Measurements from ENCODE around the gene SOX10. TPM values are rescaled to one million over a fixed set of nuclear protein-coding genes. Genes with fewer than 3 reads are reported as not detected.

Gene SOX10
- total RNA-seq, 4 donors from 2014 or later = 59.9 to 94.0 (median 84.2) TPM

DNA sequence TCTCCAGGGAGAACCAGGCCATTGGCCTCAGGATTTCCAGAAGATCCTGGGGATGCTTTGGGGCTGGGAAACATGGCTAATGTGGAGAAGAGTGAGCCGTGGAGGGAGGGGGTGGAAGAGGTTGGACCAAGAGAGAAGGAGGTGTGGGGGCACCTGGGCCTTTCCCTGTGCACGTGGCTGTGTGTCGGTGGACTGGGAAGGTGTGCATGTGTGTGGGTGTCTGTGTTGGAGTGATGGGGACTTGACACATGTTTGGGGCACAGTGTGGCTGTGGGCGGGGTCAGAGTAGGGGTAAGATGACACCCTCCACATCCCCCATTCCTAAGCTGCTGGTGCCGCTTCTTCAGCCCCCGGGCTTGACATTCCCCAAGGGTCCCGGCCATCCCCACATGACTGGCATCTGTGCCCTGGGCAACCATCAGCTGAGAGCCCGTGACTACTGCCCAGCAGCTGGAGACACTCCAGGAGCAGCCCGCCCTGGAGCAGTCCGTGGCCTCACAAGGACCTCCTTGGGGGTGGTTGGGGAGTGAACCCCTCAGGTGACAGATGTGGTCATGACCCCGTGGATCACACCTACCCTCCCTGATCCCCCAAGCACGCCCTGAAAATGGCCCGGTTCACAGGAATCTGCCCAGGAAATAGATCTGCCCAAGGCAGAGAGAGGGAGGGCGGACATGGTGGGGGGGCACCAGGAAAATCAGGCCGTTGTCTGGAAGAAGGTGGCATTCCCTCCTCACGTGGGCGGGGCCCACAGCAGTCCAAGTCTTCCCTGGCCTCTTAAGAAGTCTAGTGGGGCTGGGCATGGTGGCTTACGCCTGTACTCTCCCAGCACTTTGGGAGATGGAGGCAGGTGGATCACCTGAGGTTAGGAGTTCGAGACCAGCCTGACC is 34.8 kb upstream of the SOX10 start:
- TF ChIP-seq EP300 (IDR thresholded peaks at IDR 0.05) (peak in 1 of 2 donors; percentile 24), POLR2A (IDR thresholded peaks at IDR 0.05) (no peak)
- TF ChIP-seq, protein P1, sequence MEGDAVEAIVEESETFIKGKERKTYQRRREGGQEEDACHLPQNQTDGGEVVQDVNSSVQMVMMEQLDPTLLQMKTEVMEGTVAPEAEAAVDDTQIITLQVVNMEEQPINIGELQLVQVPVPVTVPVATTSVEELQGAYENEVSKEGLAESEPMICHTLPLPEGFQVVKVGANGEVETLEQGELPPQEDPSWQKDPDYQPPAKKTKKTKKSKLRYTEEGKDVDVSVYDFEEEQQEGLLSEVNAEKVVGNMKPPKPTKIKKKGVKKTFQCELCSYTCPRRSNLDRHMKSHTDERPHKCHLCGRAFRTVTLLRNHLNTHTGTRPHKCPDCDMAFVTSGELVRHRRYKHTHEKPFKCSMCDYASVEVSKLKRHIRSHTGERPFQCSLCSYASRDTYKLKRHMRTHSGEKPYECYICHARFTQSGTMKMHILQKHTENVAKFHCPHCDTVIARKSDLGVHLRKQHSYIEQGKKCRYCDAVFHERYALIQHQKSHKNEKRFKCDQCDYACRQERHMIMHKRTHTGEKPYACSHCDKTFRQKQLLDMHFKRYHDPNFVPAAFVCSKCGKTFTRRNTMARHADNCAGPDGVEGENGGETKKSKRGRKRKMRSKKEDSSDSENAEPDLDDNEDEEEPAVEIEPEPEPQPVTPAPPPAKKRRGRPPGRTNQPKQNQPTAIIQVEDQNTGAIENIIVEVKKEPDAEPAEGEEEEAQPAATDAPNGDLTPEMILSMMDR (IDR thresholded peaks at IDR 0.05) = no peak
- no peaks in the 10 kb centered on the region for H3K36me3 ChIP-seq
- H3K4me1 ChIP-seq = peaks cover 0 to 60% (median 36%) of the 10 kb centered on the region in 4 donors
- no peaks in the 10 kb centered on the region for H3K27me3 ChIP-seq
- H3K27ac ChIP-seq = peak overlapping the region; percentile 85 to 96 (median 90)
- H3K4me3 ChIP-seq = no peak overlapping the region
- no peaks in the 10 kb centered on the region for H3K9me3 ChIP-seq
- WGBS, 2 donors = 49 to 52% methylated on average over 19 of the region's 19 CpGs
- DNase-seq (ENCODE audit: low spot score in 2 of 2) = no peak

DNA sequence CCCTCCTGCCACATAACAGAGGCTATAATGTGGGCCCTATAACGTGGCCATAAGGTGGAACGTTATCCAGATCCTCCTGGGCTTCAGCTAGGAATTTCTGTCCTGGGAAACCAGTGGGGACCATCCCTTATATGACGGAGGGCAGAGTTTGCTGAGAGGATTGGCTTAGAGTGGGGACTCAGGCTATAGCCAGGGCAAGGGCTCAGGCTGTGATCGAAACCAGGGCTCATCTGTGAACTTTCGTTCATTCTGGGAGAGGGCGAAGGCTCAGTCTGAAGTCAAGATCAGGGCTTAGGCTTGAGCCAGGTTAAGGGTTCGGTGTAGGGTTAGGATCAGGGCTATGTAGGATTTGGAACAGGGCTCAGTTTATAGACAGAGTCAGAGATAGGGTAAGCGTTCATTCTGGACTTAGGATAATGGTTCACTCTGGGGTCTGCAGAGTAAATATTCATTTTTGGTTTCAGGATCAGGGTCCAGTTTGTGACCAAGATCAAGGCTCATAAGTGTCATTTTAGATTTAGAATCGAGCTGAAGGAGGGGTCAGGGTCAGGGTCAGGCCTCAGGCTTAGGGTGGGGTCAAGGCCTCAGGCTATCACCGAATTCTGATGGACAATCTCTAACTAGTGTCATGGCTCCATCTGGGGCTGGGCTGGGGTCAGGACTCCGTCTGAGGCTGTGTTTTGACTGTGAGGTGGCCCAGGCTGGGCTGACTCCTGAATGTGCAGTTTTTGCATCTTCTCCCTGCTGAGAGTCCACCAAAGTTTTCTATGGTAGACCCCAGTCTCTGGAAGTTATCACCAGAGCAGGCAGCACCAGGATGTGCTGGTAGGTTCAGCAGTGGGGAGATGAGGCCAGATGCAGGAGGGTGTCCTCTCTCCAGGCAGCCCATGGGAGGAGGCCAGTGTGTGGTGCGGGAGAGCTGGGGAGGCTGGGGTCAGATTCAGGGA is 33.9 kb upstream of the SOX10 start:
- no peak for DNase-seq (ENCODE audit: low spot score in 2 of 2)
- Histone ChIP-seq H3K27ac (peak overlapping the region; percentile 85 to 96 (median 90)), H3K27me3 (no peaks in the 10 kb centered on the region), H3K4me3 (no peak overlapping the region), H3K9me3 (no peaks in the 10 kb centered on the region), H3K36me3 (peaks cover 0 to 3% (median 0%) of the 10 kb centered on the region in 3 donors), H3K4me1 (peaks cover 0 to 59% (median 36%) of the 10 kb centered on the region in 4 donors)
- 49 to 68% methylated on average over 12 of the region's 12 CpGs for WGBS, 2 donors
- TF ChIP-seq POLR2A (IDR thresholded peaks at IDR 0.05) (no peak), EP300 (IDR thresholded peaks at IDR 0.05) (no peak)
- TF ChIP-seq, protein P1 (IDR thresholded peaks at IDR 0.05) = no peak

DNA sequence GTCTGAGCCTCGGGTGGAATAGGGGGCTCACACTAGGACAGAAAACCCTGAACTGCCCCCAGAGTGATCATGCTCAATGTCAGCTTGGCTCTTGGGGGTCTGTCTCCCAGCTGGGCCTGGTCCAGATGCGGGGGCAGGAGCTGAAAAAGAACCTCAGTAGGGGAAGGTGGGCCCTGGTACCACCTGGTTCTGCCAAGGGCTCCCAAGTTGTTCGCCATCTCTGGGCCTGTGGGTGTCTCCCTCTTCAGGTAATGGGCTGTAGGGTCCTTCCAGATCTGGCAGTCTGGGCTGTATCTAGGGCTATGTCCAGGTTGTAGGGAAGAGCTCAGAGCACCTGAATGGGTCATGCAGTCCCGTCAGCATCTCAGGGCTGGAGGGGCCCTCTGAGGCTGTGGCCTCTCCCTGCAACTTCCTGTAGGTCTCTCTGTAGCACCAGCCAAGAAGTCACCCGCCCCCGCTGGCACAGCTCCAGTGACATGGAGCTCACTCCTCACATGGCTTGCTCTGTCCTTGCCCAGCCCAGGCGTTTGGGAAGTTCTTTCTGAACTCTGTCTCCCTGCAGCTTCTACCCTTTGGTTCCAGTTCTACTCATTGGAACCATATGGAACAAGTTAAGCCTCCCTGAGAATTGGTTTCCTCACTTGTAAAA is 33.0 kb upstream of the SOX10 start:
- H3K9me3 ChIP-seq = no peaks in the 10 kb centered on the region
- peak overlapping the region in 2 of 4 donors; percentile 19 to 27 for H3K4me3 ChIP-seq
- H3K4me1 ChIP-seq = peaks cover 0 to 55% (median 37%) of the 10 kb centered on the region in 4 donors
- DNase-seq (ENCODE audit: low spot score in 2 of 2) = peak; percentile 71 to 75
- peaks cover 0 to 3% (median 0%) of the 10 kb centered on the region in 3 donors for H3K36me3 ChIP-seq
- 17 to 22% methylated on average over 7 of the region's 7 CpGs for WGBS, 2 donors
- no peaks in the 10 kb centered on the region for H3K27me3 ChIP-seq
- TF ChIP-seq POLR2A (IDR thresholded peaks at IDR 0.05) (peak in 1 of 2 donors; percentile 24), EP300 (IDR thresholded peaks at IDR 0.05) (peak in 1 of 2 donors; percentile 85)
- TF ChIP-seq, protein P1 (IDR thresholded peaks at IDR 0.05) = peak in 2 of 5 experiments; percentile 9
- peak overlapping the region; percentile 85 to 96 (median 90) for H3K27ac ChIP-seq

DNA sequence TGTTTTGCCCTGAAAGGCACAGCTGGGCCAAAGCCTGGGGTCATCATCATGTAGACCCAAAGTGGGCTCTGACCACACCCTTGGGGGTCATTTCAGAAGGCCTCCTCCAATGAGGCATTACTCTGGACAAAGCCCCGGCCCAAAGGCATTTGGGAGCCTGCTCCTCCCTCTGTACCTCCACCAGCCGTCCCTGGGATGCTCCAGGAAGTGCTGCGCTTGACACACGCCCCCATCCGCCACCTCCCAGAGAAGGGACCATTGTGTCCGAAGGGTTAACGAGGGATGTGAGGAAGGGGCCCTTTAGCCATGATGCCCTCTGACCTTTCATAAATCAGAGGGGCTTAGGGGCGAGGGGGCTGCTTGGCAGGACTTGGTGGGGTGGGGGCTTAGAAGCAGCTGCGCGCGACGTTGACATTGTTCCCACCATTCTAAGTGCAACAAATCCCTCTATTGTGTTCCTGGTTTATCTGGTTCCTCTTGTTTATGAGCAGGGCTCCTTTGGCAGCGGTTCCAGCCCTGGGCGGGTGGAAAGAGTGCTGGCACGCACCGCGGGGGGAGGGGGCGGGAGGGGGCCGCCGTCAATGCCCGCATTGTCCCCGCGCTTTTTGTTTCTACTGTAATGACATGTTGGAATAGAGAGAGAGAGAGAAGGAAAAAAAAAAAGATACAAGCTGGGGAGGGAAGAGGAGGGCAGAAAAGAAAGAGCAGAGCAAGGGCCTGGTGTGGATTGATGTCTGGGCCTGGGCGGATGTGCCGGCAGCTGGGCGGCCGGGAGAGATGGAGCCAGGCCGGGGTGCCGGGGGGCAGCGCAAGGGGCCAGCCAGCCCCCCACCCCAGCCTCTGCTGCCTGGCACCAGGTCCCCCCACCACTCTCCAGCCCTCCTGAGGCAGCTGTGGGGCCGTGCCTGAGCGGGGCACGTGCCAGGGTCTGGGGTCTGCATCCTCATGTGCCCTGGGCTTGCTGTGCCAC is 32.1 kb upstream of the SOX10 start:
- H3K27me3 ChIP-seq = no peaks in the 10 kb centered on the region
- H3K27ac ChIP-seq = peak overlapping the region; percentile 85 to 96 (median 90)
- H3K4me3 ChIP-seq = peak overlapping the region in 2 of 4 donors; percentile 19 to 27
- peak; percentile 52 to 59 for DNase-seq (ENCODE audit: low spot score in 2 of 2)
- no peaks in the 10 kb centered on the region for H3K9me3 ChIP-seq
- H3K36me3 ChIP-seq = peaks cover 0 to 3% (median 0%) of the 10 kb centered on the region in 3 donors
- TF ChIP-seq, protein P1 (IDR thresholded peaks at IDR 0.05) = no peak
- TF ChIP-seq EP300 (IDR thresholded peaks at IDR 0.05) = peak; percentile 38 to 84
- peaks cover 0 to 56% (median 38%) of the 10 kb centered on the region in 4 donors for H3K4me1 ChIP-seq
- WGBS, 2 donors = 32 to 34% methylated on average over 28 to 32 of the region's 33 CpGs

All from tibial nerve (tissue), 4 donors.